Natural killer cell (primary cell): ENCODE measurements around the gene IQSEC1. TPM values are rescaled to one million over a fixed set of nuclear protein-coding genes. Genes with fewer than 3 reads are reported as not detected.
A peak's percentile ranks its signal among the peaks of the same experiment; 100 is the strongest.

Experiments
- ATAC-seq, 3 donors: fragments of 150-1000 bp in 2 of 3; fragments of 200-7000 bp in 1 of 3; cut with Tn5 transposase; 1 replicate in 1 of 3; 2 replicates in 2 of 3; pipeline ENCODE4 v1.10.0; 2021; ENCODE audit warnings: mild to moderate bottlenecking in 2 of 3, moderate library complexity in 2 of 3
- DNase-seq, 2 donors: peaks; one replicate each; pipeline versions ENCODE4 v3.0.0 to v3.0.0-alpha.2; 2013 to 2021; ENCODE audit warnings: mixed read lengths in 1 of 2
- H3K27ac ChIP-seq: one replicate; pipeline ENCODE4 v1.5.1; 2013; ENCODE audit warnings: mild to moderate bottlenecking, low read length
- H3K27me3 ChIP-seq: one replicate; pipeline ENCODE4 v1.6.1; 2013; ENCODE audit warnings: low read length; ENCODE audit not compliant: control insufficient read depth, insufficient read depth
- H3K36me3 ChIP-seq: one replicate; pipeline ENCODE4 v1.6.1; 2013; ENCODE audit warnings: low read length; ENCODE audit not compliant: control insufficient read depth, insufficient read depth
- H3K4me1 ChIP-seq: one replicate; pipeline ENCODE4 v1.6.1; 2013; ENCODE audit warnings: low read length; ENCODE audit not compliant: control insufficient read depth, insufficient read depth
- H3K4me3 ChIP-seq: one replicate; pipeline ENCODE4 v1.5.1; 2013; ENCODE audit warnings: low read length
- H3K9me3 ChIP-seq: one replicate; pipeline ENCODE4 v1.6.1; 2013; ENCODE audit warnings: low read length; ENCODE audit not compliant: control insufficient read depth, insufficient read depth
- H3K27ac Mint-ChIP-seq, 2 donors: one replicate each; pipeline ENCODE4 v1.8.0; 2022; ENCODE audit warnings: mild to moderate bottlenecking in 2 of 2, mixed read lengths in 2 of 2, moderate library complexity in 1 of 2
- H3K27me3 Mint-ChIP-seq, 2 donors: one replicate each; pipeline ENCODE4 v1.8.0; 2022; ENCODE audit warnings: low read depth in 2 of 2, mixed read lengths in 2 of 2
- H3K36me3 Mint-ChIP-seq: one replicate; pipeline ENCODE4 v1.8.0; 2022; ENCODE audit warnings: mixed read lengths
- H3K4me1 Mint-ChIP-seq, 2 donors: one replicate each; pipeline ENCODE4 v1.8.0; 2022; ENCODE audit warnings: mixed read lengths in 2 of 2
- H3K4me3 Mint-ChIP-seq: one replicate; pipeline ENCODE4 v1.8.0; 2022; ENCODE audit warnings: mild to moderate bottlenecking, moderate library complexity, mixed read lengths
- H3K9me3 Mint-ChIP-seq, 2 donors: one replicate each; pipeline ENCODE4 v1.8.0; 2022; ENCODE audit warnings: mixed read lengths in 2 of 2
- CTCF ChIP-seq: fragments of 200-600 bp; IDR thresholded peaks from one replicate; pipeline ENCODE4 v1.8.0; 2022; ENCODE audit warnings: antibody characterized with exemption
- WGBS: methylation state at CpG from one replicate; pipeline ENCODE4 v1.1.7; 2013; ENCODE audit warnings: missing lambda C conversion rate; ENCODE audit not compliant: insufficient coverage; 5-methylcytosine and 5-hydroxymethylcytosine counted together
- intact Hi-C: fragments of 100-400 bp; cut with micrococcal nuclease; formaldehyde crosslinking; loops from one replicate; pipeline ENCODE4 v1.14.2; 2022
- total RNA-seq, 4 donors: library from RNA; stranded (reverse); fragments of 120-200 nt in 1 of 4; gene quantifications; one replicate each; pipeline versions ENCODE4 v1.2.3 to v1.2.4, GENCODE V29; 2013 to 2022

IQSEC1 gene
- total RNA-seq, 3 donors from 2014 or later (not counting 1 experiment from before 2014, with no cell fraction given) = 124 to 189 (median 138) TPM

- H3K4me3 Mint-ChIP-seq = no peak overlapping the region
- peaks cover 28% of the 10 kb centered on the region in 2 donors for H3K4me1 Mint-ChIP-seq
- ATAC-seq (no peak), DNase-seq (no peak)
- intact Hi-C loops = loop anchor here (10.0 kb wide), 1 partner anchor 53 kb away; no protein-coding TSS in a partner anchor
- H3K36me3 Mint-ChIP-seq = peaks cover 8% of the 10 kb centered on the region
- no peaks in the 10 kb centered on the region for H3K27me3 ChIP-seq
- no peaks in the 10 kb centered on the region for H3K27me3 Mint-ChIP-seq
- H3K9me3 Mint-ChIP-seq = no peaks in the 10 kb centered on the region
- no peak overlapping the region for H3K4me3 ChIP-seq
- H3K27ac Mint-ChIP-seq = no peak overlapping the region
- peaks cover 50% of the 10 kb centered on the region for H3K36me3 ChIP-seq
- H3K27ac ChIP-seq = no peak overlapping the region
- TF ChIP-seq CTCF = no peak
- peaks cover 25% of the 10 kb centered on the region for H3K4me1 ChIP-seq
- H3K9me3 ChIP-seq = no peaks in the 10 kb centered on the region
- WGBS = 94% methylated on average over 26 of the region's 26 CpGs
Measured at GRCh38 chr3:12941495-12942023, 131.7 kb downstream of the IQSEC1 start.

GRCh38 chr3:12940854-12941253, 132.4 kb downstream of the IQSEC1 start:
- TF ChIP-seq CTCF = no peak
- H3K27me3 Mint-ChIP-seq = no peaks in the 10 kb centered on the region
- H3K36me3 Mint-ChIP-seq = peaks cover 8% of the 10 kb centered on the region
- Histone ChIP-seq H3K4me3 (no peak overlapping the region), H3K27ac (no peak overlapping the region), H3K4me1 (peaks cover 19% of the 10 kb centered on the region), H3K9me3 (no peaks in the 10 kb centered on the region), H3K27me3 (no peaks in the 10 kb centered on the region), H3K36me3 (peaks cover 58% of the 10 kb centered on the region)
- ATAC-seq (no peak), DNase-seq (no peak)
- intact Hi-C loops = loop anchor here (10.0 kb wide), 1 partner anchor 54 kb away; no protein-coding TSS in a partner anchor
- H3K27ac Mint-ChIP-seq = no peak overlapping the region
- no peak overlapping the region for H3K4me3 Mint-ChIP-seq
- H3K4me1 Mint-ChIP-seq = peaks cover 21% of the 10 kb centered on the region in 2 donors
- no peaks in the 10 kb centered on the region for H3K9me3 Mint-ChIP-seq
- 96% methylated on average over 6 of the region's 6 CpGs for WGBS

- intact Hi-C loops = no loop called here
- DNase-seq = no peak
- H3K36me3 ChIP-seq = peaks cover 75% of the 10 kb centered on the region
- H3K27me3 ChIP-seq = no peaks in the 10 kb centered on the region
- H3K4me3 Mint-ChIP-seq = no peak overlapping the region
- ATAC-seq = no peak
- peaks cover 8% of the 10 kb centered on the region for H3K36me3 Mint-ChIP-seq
- no peaks in the 10 kb centered on the region for H3K9me3 Mint-ChIP-seq
- H3K4me1 Mint-ChIP-seq = peaks cover 11 to 18% of the 10 kb centered on the region in 2 donors
- H3K4me3 ChIP-seq = no peak overlapping the region
- no peaks in the 10 kb centered on the region for H3K27me3 Mint-ChIP-seq
- H3K9me3 ChIP-seq = no peaks in the 10 kb centered on the region
- H3K27ac ChIP-seq = no peak overlapping the region
- H3K4me1 ChIP-seq = peaks cover 13% of the 10 kb centered on the region
- no peak for TF ChIP-seq CTCF
- H3K27ac Mint-ChIP-seq = peak overlapping the region; percentile 11 to 17
- WGBS = 97% methylated on average over 10 of the region's 10 CpGs
Measured at GRCh38 chr3:12939137-12939536, 134.1 kb downstream of the IQSEC1 start.

- ATAC-seq (no peak), DNase-seq (no peak)
- H3K27me3 Mint-ChIP-seq = no peaks in the 10 kb centered on the region
- H3K27me3 ChIP-seq = no peaks in the 10 kb centered on the region
- no peak overlapping the region for H3K4me3 Mint-ChIP-seq
- no peaks in the 10 kb centered on the region for H3K9me3 Mint-ChIP-seq
- H3K36me3 Mint-ChIP-seq = peaks cover 8% of the 10 kb centered on the region
- no peaks in the 10 kb centered on the region for H3K9me3 ChIP-seq
- H3K36me3 ChIP-seq = peaks cover 82% of the 10 kb centered on the region
- WGBS = 96% methylated on average over 8 of the region's 10 CpGs
- no peak overlapping the region for H3K4me3 ChIP-seq
- H3K27ac Mint-ChIP-seq = no peak overlapping the region
- intact Hi-C loops = no loop called here
- TF ChIP-seq CTCF = no peak
- no peak overlapping the region for H3K27ac ChIP-seq
- H3K4me1 Mint-ChIP-seq = peaks cover 10 to 18% of the 10 kb centered on the region in 2 donors
- H3K4me1 ChIP-seq = peaks cover 7% of the 10 kb centered on the region
Measured at GRCh38 chr3:12938258-12938711, 134.9 kb downstream of the IQSEC1 start.
